Naive thymus-derived CD4-positive, alpha-beta T cell (primary cell): ENCODE measurements around the gene EFS. TPM values are rescaled to one million over a fixed set of nuclear protein-coding genes. Genes with fewer than 3 reads are reported as not detected.

Source experiments
- ATAC-seq: fragments of 150-1000 bp; cut with Tn5 transposase; 2 replicates; pipeline ENCODE4 v1.10.0; 2021; ENCODE audit warnings: mild to moderate bottlenecking, moderate library complexity
- CTCF ChIA-PET: fragments of 350-600 bp; sonication (Branson Sonifier 250); formaldehyde crosslinking; loops from one replicate; lab custom pipeline; 2021; ENCODE audit warnings: antibody characterized with exemption; lab: Charles Lee
- POLR2A ChIA-PET: fragments of 350-600 bp; sonication (Branson Sonifier 250); formaldehyde crosslinking; loops from one replicate; lab custom pipeline; 2021; ENCODE audit warnings: antibody characterized with exemption, inconsistent platforms; lab: Charles Lee
- DNase-seq, 9 donors: peaks; one replicate each; pipeline versions ENCODE4 v3.0.0 to v3.0.0-alpha.2; 2020 to 2022; ENCODE audit warnings: mixed read lengths in 1 of 9
- H3K27ac ChIP-seq: one replicate; pipeline ENCODE4 v1.7.0; 2013; ENCODE audit warnings: mild to moderate bottlenecking, low read depth, low read length, moderate library complexity
- H3K27me3 ChIP-seq, 2 donors: one replicate each; pipeline ENCODE4 v1.7.0; 2013; ENCODE audit warnings: low read length in 2 of 2, mild to moderate bottlenecking in 2 of 2, moderate library complexity in 2 of 2; ENCODE audit not compliant: control insufficient read depth in 2 of 2, insufficient read depth in 2 of 2
- H3K36me3 ChIP-seq, 3 experiments: 1 replicate in 2 of 3; 2 replicates in 1 of 3; pipeline ENCODE4 v1.7.0; 2013; ENCODE audit warnings: low read length in 3 of 3, mild to moderate bottlenecking in 3 of 3, moderate library complexity in 1 of 3; ENCODE audit not compliant: insufficient read depth in 3 of 3, control insufficient read depth in 2 of 3
- H3K4me1 ChIP-seq, 2 donors: one replicate each; pipeline ENCODE4 v1.7.0; 2013; ENCODE audit warnings: low read length in 2 of 2, mild to moderate bottlenecking in 2 of 2, moderate library complexity in 1 of 2; ENCODE audit not compliant: control insufficient read depth in 2 of 2, insufficient read depth in 2 of 2
- H3K4me3 ChIP-seq: 2 replicates; pipeline ENCODE4 v1.7.0; 2013; ENCODE audit warnings: mild to moderate bottlenecking, low read length
- H3K9me3 ChIP-seq, 3 experiments: 1 replicate in 2 of 3; 2 replicates in 1 of 3; pipeline ENCODE4 v1.7.0; 2013; ENCODE audit warnings: low read length in 3 of 3; ENCODE audit not compliant: control insufficient read depth in 2 of 3
- H3K27ac Mint-ChIP-seq, 9 donors: one replicate each; pipeline ENCODE4 v1.8.0; 2020 to 2022; ENCODE audit warnings: mixed read lengths in 9 of 9, mild to moderate bottlenecking in 8 of 9, moderate library complexity in 5 of 9, inconsistent platforms in 2 of 9
- H3K27me3 Mint-ChIP-seq, 5 donors: one replicate each; pipeline ENCODE4 v1.8.0; 2021 to 2022; ENCODE audit warnings: mixed read lengths in 5 of 5, mild to moderate bottlenecking in 1 of 5
- H3K36me3 Mint-ChIP-seq, 5 donors: one replicate each; pipeline ENCODE4 v1.8.0; 2020 to 2022; ENCODE audit warnings: mixed read lengths in 5 of 5, mild to moderate bottlenecking in 3 of 5, inconsistent platforms in 1 of 5
- H3K4me1 Mint-ChIP-seq, 7 donors: one replicate each; pipeline ENCODE4 v1.8.0; 2020 to 2022; ENCODE audit warnings: mixed read lengths in 7 of 7, mild to moderate bottlenecking in 3 of 7, inconsistent platforms in 1 of 7
- H3K4me3 Mint-ChIP-seq, 10 donors: one replicate each; pipeline ENCODE4 v1.8.0; 2020 to 2022; ENCODE audit warnings: mild to moderate bottlenecking in 10 of 10, mixed read lengths in 10 of 10, moderate library complexity in 6 of 10, inconsistent platforms in 2 of 10
- H3K9me3 Mint-ChIP-seq, 11 donors: one replicate each; pipeline ENCODE4 v1.8.0; 2020 to 2022; ENCODE audit warnings: mixed read lengths in 11 of 11, mild to moderate bottlenecking in 4 of 11, inconsistent platforms in 1 of 11, moderate library complexity in 1 of 11
- intact Hi-C, 2 donors: fragments of 100-400 bp; cut with micrococcal nuclease; formaldehyde crosslinking; loops; one replicate each; pipeline ENCODE4 v1.15.1; 2023
- polyA plus RNA-seq, 2 donors: library from polyadenylated mRNA; unstranded; fragments of 300-500 nt; fragmentation: Illumina TruSeq; gene quantifications; one replicate each; pipeline ENCODE4 v1.2.3, GENCODE V29; 2021
- total RNA-seq, 6 experiments: library from RNA in 5 of 6; stranded (reverse) in 5 of 6; gene quantifications; 1 replicate in 5 of 6; 2 replicates in 1 of 6; pipeline ENCODE4 v1.2.3 and lab custom pipeline; 2021 to 2026

Gene EFS, protein sequence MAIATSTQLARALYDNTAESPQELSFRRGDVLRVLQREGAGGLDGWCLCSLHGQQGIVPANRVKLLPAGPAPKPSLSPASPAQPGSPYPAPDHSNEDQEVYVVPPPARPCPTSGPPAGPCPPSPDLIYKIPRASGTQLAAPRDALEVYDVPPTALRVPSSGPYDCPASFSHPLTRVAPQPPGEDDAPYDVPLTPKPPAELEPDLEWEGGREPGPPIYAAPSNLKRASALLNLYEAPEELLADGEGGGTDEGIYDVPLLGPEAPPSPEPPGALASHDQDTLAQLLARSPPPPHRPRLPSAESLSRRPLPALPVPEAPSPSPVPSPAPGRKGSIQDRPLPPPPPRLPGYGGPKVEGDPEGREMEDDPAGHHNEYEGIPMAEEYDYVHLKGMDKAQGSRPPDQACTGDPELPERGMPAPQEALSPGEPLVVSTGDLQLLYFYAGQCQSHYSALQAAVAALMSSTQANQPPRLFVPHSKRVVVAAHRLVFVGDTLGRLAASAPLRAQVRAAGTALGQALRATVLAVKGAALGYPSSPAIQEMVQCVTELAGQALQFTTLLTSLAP
- total RNA-seq (not detected), polyA plus RNA-seq (not detected), total RNA-seq (lab: John Stamatoyannopoulos, UW) (not detected)

DNA sequence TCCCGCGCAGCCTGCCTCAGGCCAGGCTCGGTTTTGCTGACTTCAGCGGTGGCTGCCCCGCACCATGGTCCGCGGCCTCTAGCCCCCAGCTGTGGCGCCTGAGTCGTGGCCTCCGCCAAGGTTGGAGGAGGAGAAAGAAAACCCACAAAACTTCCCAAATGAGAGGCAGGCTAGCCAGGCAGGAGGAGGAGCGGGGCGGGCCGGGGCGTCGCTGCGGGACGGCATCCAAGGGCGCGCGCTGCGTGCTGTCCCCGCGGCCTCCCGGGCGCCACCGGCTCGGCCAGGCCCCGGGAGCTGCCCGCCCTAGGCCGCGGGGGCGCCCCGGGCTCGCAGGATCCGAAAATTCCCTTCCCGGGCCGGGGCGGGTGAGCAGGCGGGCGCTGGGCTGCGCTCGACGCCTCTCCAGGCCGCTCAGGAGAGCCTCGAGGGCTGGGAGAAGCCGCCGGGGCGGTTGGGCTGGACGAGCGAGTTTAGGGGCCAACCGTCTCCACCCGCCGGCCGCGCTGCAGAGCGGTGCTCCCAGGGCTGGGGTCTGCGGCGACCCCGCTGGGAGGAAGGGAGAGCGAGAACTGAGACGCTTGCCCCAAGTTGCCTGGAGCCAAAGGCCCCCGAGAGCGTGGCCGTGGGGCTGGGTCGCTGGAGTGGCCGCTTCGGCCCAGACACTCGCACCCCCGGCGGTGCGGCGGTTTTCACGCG is at the start of gene EFS:
EFS (minus strand) TSS at position 137 of the 696 bp plus-strand sequence. CDS start 147 bp downstream, outside the sequence.
- ATAC-seq = no peak
- intact Hi-C loops = no loop called here
- H3K9me3 Mint-ChIP-seq = peaks cover 0 to 3% (median 0%) of the 10 kb centered on the region in 11 donors
- H3K36me3 Mint-ChIP-seq = no peaks in the 10 kb centered on the region
- Histone ChIP-seq H3K27me3 (no peaks in the 10 kb centered on the region), H3K9me3 (no peaks in the 10 kb centered on the region), H3K36me3 (no peaks in the 10 kb centered on the region), H3K27ac (no peak within 1 kb of the TSS), H3K4me3 (no peak within 1 kb of the TSS), H3K4me1 (no peaks in the 10 kb centered on the region)
- peak within 1 kb of the TSS in 1 of 9 donors; percentile 59 for H3K27ac Mint-ChIP-seq
- CTCF ChIA-PET = no interaction called here
- peaks cover 0 to 5% (median 3%) of the 10 kb centered on the region in 7 donors for H3K4me1 Mint-ChIP-seq
- no peak for DNase-seq
- peak within 1 kb of the TSS in 5 of 10 donors; percentile 12 to 71 (median 35) for H3K4me3 Mint-ChIP-seq
- POLR2A ChIA-PET = no interaction called here
- H3K27me3 Mint-ChIP-seq = peaks cover 27 to 40% (median 33%) of the 10 kb centered on the region in 5 donors

DNA sequence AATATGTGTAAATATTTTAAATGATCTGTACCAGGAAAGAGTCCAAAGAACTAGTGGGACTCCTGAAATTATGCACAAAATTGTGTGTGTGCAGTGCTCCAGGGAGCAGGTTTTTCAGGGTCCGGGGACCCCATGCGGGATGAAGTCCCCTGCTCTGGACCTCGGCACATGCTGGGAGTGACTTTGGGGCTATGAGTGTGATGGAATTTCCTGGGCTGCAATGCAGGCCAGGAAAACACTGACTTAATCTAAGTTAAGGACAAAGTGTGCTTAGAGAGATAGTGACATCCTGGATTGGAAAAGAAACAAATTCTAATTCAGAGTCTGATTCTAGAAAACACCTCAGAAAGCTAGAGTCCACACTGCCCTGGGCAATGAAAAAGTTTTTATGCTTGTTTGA is 49.3 kb upstream of the EFS start:
- Mint-ChIP-seq H3K27me3 (peaks cover 0 to 15% (median 0%) of the 10 kb centered on the region in 5 donors), H3K9me3 (no peaks in the 10 kb centered on the region), H3K4me1 (no peaks in the 10 kb centered on the region), H3K27ac (no peak overlapping the region), H3K36me3 (no peaks in the 10 kb centered on the region), H3K4me3 (no peak overlapping the region)
- H3K36me3 ChIP-seq = no peaks in the 10 kb centered on the region
- no peaks in the 10 kb centered on the region for H3K9me3 ChIP-seq
- no peaks in the 10 kb centered on the region for H3K4me1 ChIP-seq
- ChIA-PET POLR2A (no interaction called here), CTCF (no interaction called here)
- intact Hi-C loops = no loop called here
- H3K4me3 ChIP-seq = no peak overlapping the region
- ATAC-seq (no peak), DNase-seq (no peak)
- H3K27me3 ChIP-seq = no peaks in the 10 kb centered on the region
- no peak overlapping the region for H3K27ac ChIP-seq

DNA sequence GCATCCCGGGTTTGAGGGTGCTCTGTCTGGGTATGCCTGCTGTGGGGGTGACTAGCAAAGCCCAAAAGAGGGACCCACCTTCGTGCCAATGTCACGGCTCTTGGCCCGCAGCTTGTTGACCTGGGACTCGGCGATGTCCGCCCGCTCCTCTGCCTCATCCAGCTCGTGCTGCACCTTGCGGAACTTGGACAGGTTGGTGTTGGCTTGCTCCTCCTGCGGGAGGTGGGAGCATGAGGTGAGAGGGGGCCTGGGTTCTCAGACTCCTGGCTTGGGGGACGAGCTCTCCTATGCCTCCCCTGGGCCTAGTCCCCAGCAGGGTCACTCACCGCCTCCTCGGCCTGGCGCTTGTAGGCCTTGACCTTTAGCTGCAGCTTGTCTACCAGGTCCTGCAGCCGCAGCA is 48.7 kb upstream of the EFS start:
- no peaks in the 10 kb centered on the region for H3K4me1 Mint-ChIP-seq
- no peak overlapping the region for H3K4me3 Mint-ChIP-seq
- Histone ChIP-seq H3K27me3 (no peaks in the 10 kb centered on the region), H3K4me1 (no peaks in the 10 kb centered on the region), H3K36me3 (no peaks in the 10 kb centered on the region), H3K27ac (no peak overlapping the region), H3K9me3 (no peaks in the 10 kb centered on the region), H3K4me3 (no peak overlapping the region)
- intact Hi-C loops = no loop called here
- no peak overlapping the region for H3K27ac Mint-ChIP-seq
- DNase-seq (no peak), ATAC-seq (no peak)
- no peaks in the 10 kb centered on the region for H3K9me3 Mint-ChIP-seq
- ChIA-PET CTCF (no interaction called here), POLR2A (no interaction called here)
- H3K36me3 Mint-ChIP-seq = no peaks in the 10 kb centered on the region
- peaks cover 0 to 14% (median 0%) of the 10 kb centered on the region in 5 donors for H3K27me3 Mint-ChIP-seq

DNA sequence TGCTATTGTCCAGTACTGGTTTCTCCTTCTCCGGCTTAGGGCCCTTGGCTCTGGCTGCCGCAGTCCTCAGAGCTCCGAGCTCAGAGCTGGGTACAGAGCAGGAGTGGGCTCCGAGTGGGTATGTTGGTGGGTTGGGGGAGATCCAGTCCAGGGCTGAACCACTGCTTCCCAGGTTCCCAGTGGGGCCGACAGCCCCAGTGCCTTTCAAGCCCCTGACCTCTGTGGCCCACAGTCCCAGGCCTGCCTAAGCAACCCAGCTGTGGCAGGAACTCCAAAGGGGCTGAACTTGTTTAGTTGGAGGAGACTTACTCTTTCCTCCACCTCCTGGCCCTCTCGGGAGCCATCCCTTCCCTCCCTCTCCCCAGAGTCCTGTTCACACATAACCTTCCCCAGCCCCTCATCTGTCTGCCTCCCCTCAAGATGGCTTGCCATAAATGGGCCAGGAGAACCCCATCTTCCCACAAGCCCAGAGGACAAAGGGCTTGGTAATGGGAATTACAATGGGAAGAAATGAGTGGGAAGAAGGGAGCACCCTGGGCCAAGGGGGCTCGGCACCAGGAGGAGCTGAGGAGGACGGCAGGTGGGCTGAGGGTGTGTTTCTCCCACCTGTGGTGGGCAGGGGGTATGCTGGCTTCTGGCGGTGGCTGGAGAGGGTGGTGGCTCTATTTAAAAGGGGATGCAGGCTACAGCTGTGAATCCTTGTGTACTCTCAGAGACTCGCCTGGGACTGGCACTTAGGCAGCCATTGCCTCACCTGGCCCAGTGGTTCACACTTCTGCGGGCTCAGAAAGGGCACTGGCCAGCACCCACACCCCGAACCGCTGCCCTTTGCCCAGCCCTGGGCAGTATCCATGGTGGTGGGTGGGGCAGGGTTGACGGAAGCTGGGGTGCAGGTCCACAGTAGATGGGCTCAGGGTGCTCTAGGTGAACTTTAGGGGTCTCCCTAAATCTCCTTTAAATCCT is 46.9 kb upstream of the EFS start:
- H3K27ac ChIP-seq = no peak overlapping the region
- no peaks in the 10 kb centered on the region for H3K4me1 ChIP-seq
- Mint-ChIP-seq H3K27ac (no peak overlapping the region), H3K9me3 (no peaks in the 10 kb centered on the region), H3K4me3 (no peak overlapping the region), H3K36me3 (no peaks in the 10 kb centered on the region), H3K27me3 (peaks cover 0 to 20% (median 0%) of the 10 kb centered on the region in 5 donors), H3K4me1 (no peaks in the 10 kb centered on the region)
- ChIA-PET POLR2A (no interaction called here), CTCF (no interaction called here)
- ATAC-seq (no peak), DNase-seq (no peak)
- intact Hi-C loops = no loop called here
- H3K4me3 ChIP-seq = no peak overlapping the region
- H3K9me3 ChIP-seq = no peaks in the 10 kb centered on the region
- no peaks in the 10 kb centered on the region for H3K27me3 ChIP-seq
- no peaks in the 10 kb centered on the region for H3K36me3 ChIP-seq

GRCh38 chr14:23409966-23410635 is 45.1 kb upstream of the EFS start:
- POLR2A ChIA-PET = no interaction called here
- H3K9me3 ChIP-seq = no peaks in the 10 kb centered on the region
- no peak overlapping the region for H3K4me3 ChIP-seq
- H3K4me1 Mint-ChIP-seq = no peaks in the 10 kb centered on the region
- no peaks in the 10 kb centered on the region for H3K27me3 ChIP-seq
- H3K27ac ChIP-seq = no peak overlapping the region
- no peaks in the 10 kb centered on the region for H3K4me1 ChIP-seq
- intact Hi-C loops = no loop called here
- no peaks in the 10 kb centered on the region for H3K36me3 ChIP-seq
- no peaks in the 10 kb centered on the region for H3K9me3 Mint-ChIP-seq
- no peak overlapping the region for H3K27ac Mint-ChIP-seq
- CTCF ChIA-PET = no interaction called here
- ATAC-seq (no peak), DNase-seq (no peak)
- H3K27me3 Mint-ChIP-seq = peaks cover 0 to 19% (median under 1%) of the 10 kb centered on the region in 5 donors
- no peaks in the 10 kb centered on the region for H3K36me3 Mint-ChIP-seq
- H3K4me3 Mint-ChIP-seq = no peak overlapping the region

GRCh38 chr14:23409475-23409874 is 44.5 kb upstream of the EFS start:
- no peaks in the 10 kb centered on the region for H3K9me3 Mint-ChIP-seq
- H3K4me1 ChIP-seq = no peaks in the 10 kb centered on the region
- intact Hi-C loops = no loop called here
- H3K27me3 Mint-ChIP-seq = peaks cover 0 to 22% (median 5%) of the 10 kb centered on the region in 5 donors
- no peak overlapping the region for H3K4me3 ChIP-seq
- no peak overlapping the region for H3K27ac ChIP-seq
- no peak overlapping the region for H3K27ac Mint-ChIP-seq
- POLR2A ChIA-PET = no interaction called here
- no peaks in the 10 kb centered on the region for H3K9me3 ChIP-seq
- H3K4me1 Mint-ChIP-seq = no peaks in the 10 kb centered on the region
- ATAC-seq (no peak), DNase-seq (no peak)
- H3K36me3 Mint-ChIP-seq = no peaks in the 10 kb centered on the region
- no peaks in the 10 kb centered on the region for H3K36me3 ChIP-seq
- CTCF ChIA-PET = no interaction called here
- no peak overlapping the region for H3K4me3 Mint-ChIP-seq
- H3K27me3 ChIP-seq = no peaks in the 10 kb centered on the region
